ENCODE measurements around the gene TANC1.
A peak's percentile ranks its signal among the peaks of the same experiment; 100 is the strongest.

Gene TANC1

DNA sequence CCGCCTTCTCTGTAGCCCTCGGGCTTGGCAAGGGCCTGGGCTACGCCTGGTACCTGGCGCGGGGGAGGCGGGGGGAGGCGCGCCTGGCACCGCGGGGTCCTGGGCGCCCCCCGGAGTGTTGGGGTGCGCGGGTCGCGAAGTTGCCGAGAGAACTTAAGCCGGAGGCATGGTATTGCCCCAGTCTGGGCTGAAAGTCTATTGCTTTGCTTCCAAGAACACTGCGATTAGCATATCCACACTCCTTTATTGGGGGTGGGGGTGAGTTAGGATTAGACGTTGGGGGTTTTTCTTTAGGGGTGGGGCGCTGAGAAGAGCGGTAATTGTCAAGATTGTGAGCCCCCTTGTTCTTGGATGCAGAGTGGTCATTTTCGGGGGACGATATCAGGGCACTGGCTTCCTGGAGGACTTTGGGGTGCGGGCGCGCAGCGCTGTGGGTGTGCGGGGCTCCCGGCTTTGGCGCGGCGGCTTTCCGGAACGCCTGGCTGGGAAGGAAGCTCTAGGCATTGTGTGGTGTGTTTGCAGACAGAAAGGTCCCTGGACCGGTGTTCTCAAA, 798 bp downstream of the TANC1 start:
- Histone ChIP-seq H3K9ac (peak overlapping the region; percentile 72), H3K27me3 (peaks cover 76% of the 10 kb centered on the region)

GRCh38 chr2:158969715-158970240, 1.3 kb downstream of the TANC1 start:
- no peak overlapping the region for H3K9ac ChIP-seq
- H3K36me3 ChIP-seq, result no peaks in the 10 kb centered on the region
- peaks cover 76% of the 10 kb centered on the region for H3K27me3 ChIP-seq
- H3K4me1 ChIP-seq, result peaks cover 27% of the 10 kb centered on the region
- H3K4me3 ChIP-seq, result peak overlapping the region; percentile 77
- peaks cover 35% of the 10 kb centered on the region for H4K20me1 ChIP-seq
- H3K4me2 ChIP-seq, result peak overlapping the region; percentile 100
- H3K9me3 ChIP-seq, result no peaks in the 10 kb centered on the region
- no peak overlapping the region for H3K27ac ChIP-seq
- no peak for TF ChIP-seq Cebpa-rat (IDR thresholded peaks at IDR 0.05)

More for the DNA sequence above, 798 bp downstream of the TANC1 start:
- no peaks in the 10 kb centered on the region for H3K36me3 ChIP-seq
- H4K20me1 ChIP-seq, result peaks cover 35% of the 10 kb centered on the region
- H3K27ac ChIP-seq, result no peak overlapping the region
- TF ChIP-seq Cebpa-rat (IDR thresholded peaks at IDR 0.05), result no peak
- peak overlapping the region; percentile 100 for H3K4me2 ChIP-seq
- H3K9me3 ChIP-seq, result no peaks in the 10 kb centered on the region
- peak overlapping the region; percentile 77 for H3K4me3 ChIP-seq
- peaks cover 27% of the 10 kb centered on the region for H3K4me1 ChIP-seq

GRCh38 chr2:158970241-158970751, 1.9 kb downstream of the TANC1 start:
- H3K9me3 ChIP-seq, result no peaks in the 10 kb centered on the region
- peaks cover 35% of the 10 kb centered on the region for H4K20me1 ChIP-seq
- no peaks in the 10 kb centered on the region for H3K36me3 ChIP-seq
- H3K4me2 ChIP-seq, result peak overlapping the region; percentile 100
- no peak overlapping the region for H3K27ac ChIP-seq
- H3K9ac ChIP-seq, result no peak overlapping the region
- H3K27me3 ChIP-seq, result peaks cover 73% of the 10 kb centered on the region
- H3K4me1 ChIP-seq, result peaks cover 27% of the 10 kb centered on the region
- H3K4me3 ChIP-seq, result peak overlapping the region; percentile 77
- TF ChIP-seq Cebpa-rat (IDR thresholded peaks at IDR 0.05), result no peak

- H3K4me2 ChIP-seq, result no peak overlapping the region
- no peak overlapping the region for H3K4me3 ChIP-seq
- H3K4me1 ChIP-seq, result peaks cover 22% of the 10 kb centered on the region
- H3K27me3 ChIP-seq, result peaks cover 46% of the 10 kb centered on the region
- TF ChIP-seq Cebpa-rat (IDR thresholded peaks at IDR 0.05), result no peak
- no peak overlapping the region for H3K9ac ChIP-seq
- no peaks in the 10 kb centered on the region for H3K36me3 ChIP-seq
- H3K27ac ChIP-seq, result no peak overlapping the region
- peaks cover 21% of the 10 kb centered on the region for H4K20me1 ChIP-seq
- H3K9me3 ChIP-seq, result no peaks in the 10 kb centered on the region
These were observed 4.9 kb downstream of the TANC1 start for GRCh38 chr2:158973116-158973956.

- H3K4me2 ChIP-seq, result no peak overlapping the region
- H4K20me1 ChIP-seq, result 0 out of 2 replicates have a peak, but pooled peaks cover under 1% of the 10 kb centered on the region
These were observed 7.0 kb downstream of the TANC1 start for GRCh38 chr2:158975271-158975921.

DNA sequence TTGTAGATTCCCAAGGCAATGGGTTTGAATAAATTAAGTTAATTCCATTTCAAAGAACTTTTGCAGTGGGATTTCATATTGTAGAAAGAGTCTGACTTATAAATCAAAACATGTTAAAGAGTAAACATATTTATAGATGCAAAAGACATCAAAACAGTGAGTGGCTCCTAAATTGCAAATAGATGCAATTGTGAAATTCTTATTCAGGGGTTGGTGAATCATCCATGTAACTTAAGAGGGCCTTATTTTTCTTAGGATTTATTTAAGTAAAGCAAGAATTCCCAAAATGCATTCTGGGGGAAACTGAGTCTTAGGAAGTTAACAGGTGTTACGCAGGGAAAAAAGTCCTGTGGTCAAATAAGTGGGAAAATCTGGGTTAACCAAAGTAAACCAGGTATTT, 11.3 kb downstream of the TANC1 start:
- Histone ChIP-seq H3K4me2 (no peak overlapping the region), H3K4me3 (no peak overlapping the region), H4K20me1 (no peaks in the 10 kb centered on the region), H3K4me1 (no peaks in the 10 kb centered on the region), H3K27ac (no peak overlapping the region), H3K27me3 (no peaks in the 10 kb centered on the region), H3K36me3 (no peaks in the 10 kb centered on the region), H3K9me3 (no peaks in the 10 kb centered on the region), H3K9ac (no peak overlapping the region)
- no peak for TF ChIP-seq Cebpa-rat (IDR thresholded peaks at IDR 0.05)

More at GRCh38 chr2:158975271-158975921, 7.0 kb downstream of the TANC1 start:
- no peak for TF ChIP-seq Cebpa-rat (IDR thresholded peaks at IDR 0.05)
- Histone ChIP-seq H3K36me3 (no peaks in the 10 kb centered on the region), H3K4me3 (no peak overlapping the region), H3K4me1 (peaks cover 2% of the 10 kb centered on the region; the same call in 1 of the 2 replicates), H3K27ac (no peak overlapping the region), H3K27me3 (peaks cover 25% of the 10 kb centered on the region), H3K9ac (no peak overlapping the region), H3K9me3 (no peaks in the 10 kb centered on the region)

DNA sequence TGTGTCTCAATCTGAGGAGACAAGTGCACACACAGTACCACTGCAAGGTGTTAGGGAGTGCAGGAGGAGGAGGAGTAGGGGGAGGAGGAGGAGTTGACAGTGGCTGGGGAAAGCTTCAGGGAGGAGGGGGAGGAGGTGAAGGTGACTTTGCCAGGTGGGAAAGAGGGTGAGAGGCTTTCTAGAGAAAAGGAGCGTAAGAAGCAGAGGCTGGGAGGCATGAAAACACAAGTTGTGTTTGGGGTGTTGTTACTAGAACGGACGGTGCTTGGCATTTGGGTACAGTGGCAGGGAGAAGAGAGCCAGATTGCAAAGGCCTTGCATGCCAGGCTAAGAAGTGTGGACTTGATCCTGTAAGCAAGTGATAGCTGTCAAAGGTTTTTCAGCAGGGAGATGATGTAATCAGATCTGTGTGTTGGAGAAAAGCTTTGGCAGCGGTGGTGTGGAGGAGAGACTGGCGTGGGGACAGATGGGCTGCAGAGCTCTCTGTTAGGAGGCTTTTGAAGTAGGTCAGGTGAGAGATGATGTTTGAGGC, 16.2 kb downstream of the TANC1 start:
- Histone ChIP-seq H3K9ac (no peak overlapping the region), H4K20me1 (no peaks in the 10 kb centered on the region), H3K4me1 (no peaks in the 10 kb centered on the region), H3K27ac (no peak overlapping the region), H3K4me3 (no peak overlapping the region), H3K9me3 (no peaks in the 10 kb centered on the region), H3K27me3 (no peaks in the 10 kb centered on the region), H3K4me2 (no peak overlapping the region), H3K36me3 (no peaks in the 10 kb centered on the region)
- no peak for TF ChIP-seq Cebpa-rat (IDR thresholded peaks at IDR 0.05)

- no peak overlapping the region for H3K27ac ChIP-seq
- no peaks in the 10 kb centered on the region for H3K4me1 ChIP-seq
These were observed 20.1 kb downstream of the TANC1 start for GRCh38 chr2:158988501-158988900.

DNA sequence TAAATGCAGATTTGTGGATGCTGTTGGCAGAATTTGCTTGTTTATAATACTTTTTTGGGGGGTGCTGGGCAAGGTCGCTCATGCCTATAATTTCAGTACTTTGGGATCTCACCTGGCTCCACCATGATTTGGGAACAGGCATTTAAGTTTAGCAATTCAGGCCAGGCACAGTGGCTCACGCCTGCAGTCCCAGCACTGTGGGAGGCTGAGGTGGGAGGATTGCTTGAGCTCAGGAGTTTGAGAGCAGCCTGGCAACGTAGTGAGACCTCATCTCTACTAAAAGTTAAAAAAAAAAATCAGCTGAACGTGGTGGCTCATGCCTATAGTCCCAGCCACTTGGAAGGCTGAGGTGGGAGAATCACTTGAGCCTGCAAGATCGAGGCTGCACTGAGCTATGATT, 20.7 kb downstream of the TANC1 start:
- TF ChIP-seq Cebpa-rat (IDR thresholded peaks at IDR 0.05), result no peak
- Histone ChIP-seq H3K36me3 (no peaks in the 10 kb centered on the region), H3K27ac (no peak overlapping the region), H3K9me3 (no peaks in the 10 kb centered on the region), H3K4me3 (no peak overlapping the region), H4K20me1 (no peaks in the 10 kb centered on the region), H3K4me1 (no peaks in the 10 kb centered on the region), H3K9ac (no peak overlapping the region), H3K27me3 (no peaks in the 10 kb centered on the region), H3K4me2 (no peak overlapping the region)

More at GRCh38 chr2:158988501-158988900, 20.1 kb downstream of the TANC1 start:
- Histone ChIP-seq H3K36me3 (no peaks in the 10 kb centered on the region), H4K20me1 (no peaks in the 10 kb centered on the region), H3K27me3 (no peaks in the 10 kb centered on the region), H3K4me3 (no peak overlapping the region), H3K9me3 (no peaks in the 10 kb centered on the region), H3K4me2 (no peak overlapping the region), H3K9ac (no peak overlapping the region)
- TF ChIP-seq Cebpa-rat (IDR thresholded peaks at IDR 0.05), result no peak

Measured in BLaER1 (cell line).